K562 (cell line): ENCODE results near the gene TEX14.
"Not testable (repeated sequence)": the region's sequence is repeated elsewhere in the genome, so short reads cannot be mapped to it uniquely, and the experiment has no call there.

Experiments
- E2F1 ChIP-seq: sonication (generic); formaldehyde crosslinking; IDR thresholded peaks from 2 replicates; pipeline ENCODE4 v1.8.1; 2023; ENCODE audit warnings: mild to moderate bottlenecking, missing genetic modification reagents, moderate library complexity
- FOXM1 ChIP-seq, 2 experiments: fragments of 450-650 bp in 1 of 2; sonication (generic) in 1 of 2; formaldehyde crosslinking in 1 of 2; IDR thresholded peaks; 2 replicates each; pipeline versions ENCODE4 v1.6.1 to v1.9.0; 2017 to 2022; ENCODE audit warnings: low read depth in 2 of 2, mild to moderate bottlenecking in 2 of 2, missing genetic modification reagents in 1 of 2, moderate library complexity in 1 of 2
- MCM3 ChIP-seq: fragments of 450-650 bp; IDR thresholded peaks from 2 replicates; pipeline ENCODE4 v1.6.1; 2016
- NCOA1 ChIP-seq: fragments of 450-650 bp; IDR thresholded peaks from 2 replicates; pipeline ENCODE4 v1.6.1; 2016; ENCODE audit warnings: low read depth
- SIN3B ChIP-seq: fragments of 450-650 bp; IDR thresholded peaks from 2 replicates; pipeline ENCODE4 v1.6.1; 2017; ENCODE audit warnings: low read depth, mild to moderate bottlenecking, moderate library complexity

GRCh38 chr17:58684462-58684861 is 7.4 kb downstream of the TEX14 start:
- TF ChIP-seq E2F1; NCOA1; SIN3B; MCM3; FOXM1 (IDR thresholded peaks at IDR 0.05; ENCODE audit: low read depth); FOXM1 (CRISPR knock-in tag; IDR thresholded peaks at IDR 0.05; ENCODE audit: low read depth): not testable (repeated sequence)
